Ascending aorta (tissue), 2 donors: ENCODE measurements around the gene PIGL. TPM values are rescaled to one million over a fixed set of nuclear protein-coding genes. Genes with fewer than 3 reads are reported as not detected.

Experiments used
- DNase-seq, 2 donors: peaks; one replicate each; pipeline ENCODE4 v3.0.0-alpha.2; 2019; ENCODE audit warnings: low spot score in 2 of 2
- H3K27ac ChIP-seq, 2 donors: fragments of 200-600 bp; sonication (generic); one replicate each; pipeline ENCODE4 v1.5.1; 2016 to 2017; ENCODE audit warnings: mild to moderate bottlenecking in 1 of 2
- H3K27me3 ChIP-seq: fragments of 200-600 bp; sonication (generic); one replicate; pipeline ENCODE4 v1.5.1; 2017
- H3K36me3 ChIP-seq, 2 donors: fragments of 200-600 bp; sonication (generic); one replicate each; pipeline ENCODE4 v1.5.1; 2016
- H3K4me1 ChIP-seq, 2 donors: fragments of 200-600 bp; sonication (generic); one replicate each; pipeline ENCODE4 v1.5.1; 2016 to 2017; ENCODE audit warnings: mild to moderate bottlenecking in 1 of 2
- H3K4me3 ChIP-seq, 2 donors: fragments of 200-600 bp; sonication (generic); one replicate each; pipeline ENCODE4 v1.5.1; 2016 to 2017; ENCODE audit warnings: mild to moderate bottlenecking in 1 of 2
- H3K9me3 ChIP-seq, 2 donors: fragments of 200-600 bp; sonication (generic); one replicate each; pipeline ENCODE4 v1.5.1; 2016
- CTCF ChIP-seq, 3 experiments: fragments of 200-600 bp in 2 of 3; fragments of 450-650 bp in 1 of 3; sonication (generic) in 2 of 3; IDR thresholded peaks; one replicate each; pipeline ENCODE4 v1.5.1; 2016 to 2019; ENCODE audit warnings: antibody characterized with exemption in 3 of 3, mild to moderate bottlenecking in 1 of 3, moderate library complexity in 1 of 3
- intact Hi-C: fragments of 100-400 bp; cut with DNase I; formaldehyde crosslinking; loops from one replicate; pipeline ENCODE4 v1.15.1; 2023
- total RNA-seq: library from RNA; depleted of rRNA; stranded (reverse); fragments of >200 nt; gene quantifications from one replicate; pipeline ENCODE4 v1.1.0, GENCODE V29; 2016

Gene PIGL
- total RNA-seq, 1 donor from 2014 or later, result 6.2 TPM

GRCh38 chr17:16358394-16358793 lies 141.4 kb downstream of the PIGL start:
- DNase-seq, result no peak
- Histone ChIP-seq H3K4me1 (peaks cover 0 to 2% of the 10 kb centered on the region in 2 donors), H3K36me3 (no peaks in the 10 kb centered on the region), H3K27me3 (no peaks in the 10 kb centered on the region), H3K9me3 (no peaks in the 10 kb centered on the region), H3K27ac (no peak overlapping the region), H3K4me3 (no peak overlapping the region)
- TF ChIP-seq CTCF (IDR thresholded peaks at IDR 0.05), result no peak
- intact Hi-C loops, result no loop called here

GRCh38 chr17:16361874-16362273 lies 144.9 kb downstream of the PIGL start:
- H3K27ac ChIP-seq, result no peak overlapping the region
- H3K4me1 ChIP-seq, result no peaks in the 10 kb centered on the region
- H3K27me3 ChIP-seq, result no peaks in the 10 kb centered on the region
- H3K36me3 ChIP-seq, result no peaks in the 10 kb centered on the region
- no peaks in the 10 kb centered on the region for H3K9me3 ChIP-seq
- no peak for TF ChIP-seq CTCF (IDR thresholded peaks at IDR 0.05)
- DNase-seq, result no peak
- H3K4me3 ChIP-seq, result no peak overlapping the region
- intact Hi-C loops, result no loop called here

- H3K36me3 ChIP-seq, result no peaks in the 10 kb centered on the region
- intact Hi-C loops, result loop anchor here (2.0 kb wide), 1 partner anchor 157 kb away; no protein-coding TSS in a partner anchor
- no peaks in the 10 kb centered on the region for H3K27me3 ChIP-seq
- TF ChIP-seq CTCF (IDR thresholded peaks at IDR 0.05), result peak; percentile 79 to 94 (median 90)
- H3K4me1 ChIP-seq, result no peaks in the 10 kb centered on the region
- no peak overlapping the region for H3K4me3 ChIP-seq
- H3K27ac ChIP-seq, result peak overlapping the region; percentile 51 to 60
- no peaks in the 10 kb centered on the region for H3K9me3 ChIP-seq
- peak in 1 of 2 donors; percentile 90 for DNase-seq
Measured at GRCh38 chr17:16363749-16364536, 146.9 kb downstream of the PIGL start.

GRCh38 chr17:16364625-16365024 lies 147.6 kb downstream of the PIGL start:
- intact Hi-C loops, result loop anchor here (2.0 kb wide), 1 partner anchor 156 kb away; no protein-coding TSS in a partner anchor
- Histone ChIP-seq H3K36me3 (no peaks in the 10 kb centered on the region), H3K27me3 (no peaks in the 10 kb centered on the region), H3K4me3 (no peak overlapping the region), H3K9me3 (no peaks in the 10 kb centered on the region), H3K4me1 (no peaks in the 10 kb centered on the region), H3K27ac (peak overlapping the region; percentile 51 to 60)
- no peak for DNase-seq
- TF ChIP-seq CTCF (IDR thresholded peaks at IDR 0.05), result no peak

- intact Hi-C loops, result no loop called here
- H3K9me3 ChIP-seq, result no peaks in the 10 kb centered on the region
- no peaks in the 10 kb centered on the region for H3K27me3 ChIP-seq
- peaks cover 0 to 14% of the 10 kb centered on the region in 2 donors for H3K4me1 ChIP-seq
- H3K36me3 ChIP-seq, result no peaks in the 10 kb centered on the region
- H3K27ac ChIP-seq, result no peak overlapping the region
- DNase-seq, result no peak
- H3K4me3 ChIP-seq, result no peak overlapping the region
- TF ChIP-seq CTCF (IDR thresholded peaks at IDR 0.05), result no peak
Measured at GRCh38 chr17:16371742-16372141, 154.7 kb downstream of the PIGL start.
